PC-9 (cell line): ENCODE measurements around the gene KLHL30.

ENCODE experiments used
- EZH2 ChIP-seq: fragments of 200-600 bp; sonication (generic); IDR thresholded peaks from 2 replicates; pipeline ENCODE4 v1.8.0; 2017; ENCODE audit warnings: antibody characterized with exemption, low read depth
- TF ChIP-seq, protein P1 (sequence below): fragments of 200-600 bp; sonication (generic); conservative IDR thresholded peaks from 2 replicates; pipeline ENCODE4 v1.6.1; 2017; ENCODE audit warnings: mixed run types, antibody characterized with exemption, mild to moderate bottlenecking, moderate library complexity

DNA sequence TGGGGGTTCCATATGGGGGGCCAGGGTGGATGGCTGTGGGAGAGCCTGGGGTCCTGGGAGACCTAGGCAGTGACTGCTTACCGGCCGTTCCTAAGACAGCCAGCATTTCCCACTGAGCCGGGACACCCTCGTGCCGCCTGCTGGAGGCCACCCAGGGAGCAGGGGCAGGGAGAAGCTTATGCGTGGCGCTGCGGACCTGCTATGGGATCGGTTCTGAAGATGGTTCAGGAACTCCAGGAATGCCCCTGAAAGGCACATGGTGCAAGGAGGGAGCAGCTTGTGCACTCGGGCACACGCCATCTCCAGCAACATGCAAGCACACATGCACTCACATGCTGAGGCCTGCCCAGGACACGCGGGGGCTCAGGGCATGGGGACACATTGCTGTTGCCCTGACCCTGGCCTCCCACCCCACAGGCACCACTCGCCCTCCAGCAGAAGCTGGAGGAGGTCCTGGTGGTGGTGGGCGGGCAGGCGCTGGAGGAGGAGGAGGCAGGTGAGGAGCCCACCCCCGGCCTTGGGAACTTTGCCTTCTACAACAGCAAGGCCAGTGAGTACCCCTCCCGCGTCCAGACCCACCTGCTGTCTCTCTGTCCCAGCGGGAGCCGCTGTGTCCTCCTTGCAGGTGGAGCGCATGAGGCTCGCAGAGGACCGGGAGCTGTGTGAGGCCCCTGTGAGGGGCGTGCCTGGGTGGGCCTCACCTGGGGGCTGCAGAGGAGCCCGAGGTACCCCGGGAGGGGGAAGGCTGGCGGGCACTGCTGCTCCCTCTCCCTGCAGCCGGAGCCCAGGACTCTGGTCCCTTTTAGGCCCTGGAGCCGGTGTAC, 4.1 kb downstream of the KLHL30 start:
- TF ChIP-seq, protein P1, sequence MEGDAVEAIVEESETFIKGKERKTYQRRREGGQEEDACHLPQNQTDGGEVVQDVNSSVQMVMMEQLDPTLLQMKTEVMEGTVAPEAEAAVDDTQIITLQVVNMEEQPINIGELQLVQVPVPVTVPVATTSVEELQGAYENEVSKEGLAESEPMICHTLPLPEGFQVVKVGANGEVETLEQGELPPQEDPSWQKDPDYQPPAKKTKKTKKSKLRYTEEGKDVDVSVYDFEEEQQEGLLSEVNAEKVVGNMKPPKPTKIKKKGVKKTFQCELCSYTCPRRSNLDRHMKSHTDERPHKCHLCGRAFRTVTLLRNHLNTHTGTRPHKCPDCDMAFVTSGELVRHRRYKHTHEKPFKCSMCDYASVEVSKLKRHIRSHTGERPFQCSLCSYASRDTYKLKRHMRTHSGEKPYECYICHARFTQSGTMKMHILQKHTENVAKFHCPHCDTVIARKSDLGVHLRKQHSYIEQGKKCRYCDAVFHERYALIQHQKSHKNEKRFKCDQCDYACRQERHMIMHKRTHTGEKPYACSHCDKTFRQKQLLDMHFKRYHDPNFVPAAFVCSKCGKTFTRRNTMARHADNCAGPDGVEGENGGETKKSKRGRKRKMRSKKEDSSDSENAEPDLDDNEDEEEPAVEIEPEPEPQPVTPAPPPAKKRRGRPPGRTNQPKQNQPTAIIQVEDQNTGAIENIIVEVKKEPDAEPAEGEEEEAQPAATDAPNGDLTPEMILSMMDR = no peak
- TF ChIP-seq EZH2 = no peak
